Thymus (tissue), 11 donors: Measurements from ENCODE around the gene PGS1. TPM values are rescaled to one million over a fixed set of nuclear protein-coding genes. Genes with fewer than 3 reads are reported as not detected.

Experiments
- DNase-seq, 9 donors: peaks; one replicate each; pipeline ENCODE4 v3.0.0-alpha.2; 2013; ENCODE audit warnings: low spot score in 9 of 9, low read depth in 6 of 9, missing footprints in 1 of 9
- H3K27ac ChIP-seq, 2 donors: one replicate each; pipeline ENCODE4 v1.5.1; 2013; ENCODE audit warnings: control low read depth in 1 of 2, low read depth in 1 of 2, low read length in 1 of 2, mild to moderate bottlenecking in 1 of 2, moderate library complexity in 1 of 2
- H3K27me3 ChIP-seq, 2 donors: one replicate each; pipeline ENCODE4 v1.5.1; 2013; ENCODE audit warnings: low read length in 1 of 2; ENCODE audit not compliant: control insufficient read depth in 2 of 2, insufficient read depth in 1 of 2
- H3K36me3 ChIP-seq, 2 donors: one replicate each; pipeline ENCODE4 v1.5.1; 2013; ENCODE audit warnings: low read length in 1 of 2, mild to moderate bottlenecking in 1 of 2, moderate library complexity in 1 of 2; ENCODE audit not compliant: control insufficient read depth in 2 of 2, insufficient read depth in 2 of 2
- H3K4me1 ChIP-seq, 2 donors: one replicate each; pipeline ENCODE4 v1.5.1; 2013; ENCODE audit warnings: low read length in 2 of 2; ENCODE audit not compliant: control insufficient read depth in 2 of 2, insufficient read depth in 2 of 2
- H3K4me3 ChIP-seq, 2 donors: one replicate each; pipeline ENCODE4 v1.5.1; 2013; ENCODE audit warnings: low read length in 2 of 2, control low read depth in 1 of 2, mild to moderate bottlenecking in 1 of 2
- H3K9me3 ChIP-seq, 2 donors: one replicate each; pipeline ENCODE4 v1.5.1; 2013; ENCODE audit warnings: low read length in 1 of 2, mild to moderate bottlenecking in 1 of 2; ENCODE audit not compliant: control insufficient read depth in 2 of 2, insufficient read depth in 1 of 2
- WGBS: extraction: QIAGEN DNeasy Blood & Tissue Kit; methylation state at CpG from one replicate; pipeline ENCODE4 v1.1.7; 2013; 5-methylcytosine and 5-hydroxymethylcytosine counted together
- polyA plus RNA-seq: library from polyadenylated mRNA; stranded (reverse); fragments of 200-250 nt; gene quantifications from one replicate; pipeline ENCODE4 v1.2.3, GENCODE V29; 2013
- total RNA-seq: library from RNA; stranded (reverse); fragments of 120-200 nt; gene quantifications from one replicate; pipeline ENCODE4 v1.2.4, GENCODE V29; 2013
- donor health status: healthy.

PGS1 gene
- total and polyA plus RNA-seq, 2 donors = 32.1 to 34.6 TPM

GRCh38 chr17:78367193-78367592 is 11.3 kb upstream of the PGS1 start:
- H3K4me3 ChIP-seq = no peak overlapping the region
- no peaks in the 10 kb centered on the region for H3K9me3 ChIP-seq
- 93% methylated on average over 5 of the region's 5 CpGs for WGBS
- H3K4me1 ChIP-seq = peaks cover 0 to 18% of the 10 kb centered on the region in 2 donors
- no peak for DNase-seq
- peaks cover 23 to 60% of the 10 kb centered on the region in 2 donors for H3K27me3 ChIP-seq
- H3K27ac ChIP-seq = no peak overlapping the region
- no peaks in the 10 kb centered on the region for H3K36me3 ChIP-seq

- DNase-seq = no peak
- H3K9me3 ChIP-seq = no peaks in the 10 kb centered on the region
- no peaks in the 10 kb centered on the region for H3K36me3 ChIP-seq
- 93% methylated on average over 6 of the region's 6 CpGs for WGBS
- H3K27ac ChIP-seq = no peak overlapping the region
- no peak overlapping the region for H3K4me3 ChIP-seq
- peaks cover 0 to 15% of the 10 kb centered on the region in 2 donors for H3K4me1 ChIP-seq
- H3K27me3 ChIP-seq = peaks cover 23 to 50% of the 10 kb centered on the region in 2 donors
Observed at GRCh38 chr17:78368348-78368747, 10.1 kb upstream of the PGS1 start.

GRCh38 chr17:78368854-78369495 is 9.5 kb upstream of the PGS1 start:
- Histone ChIP-seq H3K4me3 (no peak overlapping the region), H3K27ac (no peak overlapping the region), H3K27me3 (peaks cover 18 to 43% of the 10 kb centered on the region in 2 donors), H3K9me3 (no peaks in the 10 kb centered on the region), H3K4me1 (peaks cover 0 to 15% of the 10 kb centered on the region in 2 donors), H3K36me3 (no peaks in the 10 kb centered on the region)
- WGBS = 99% methylated on average over 8 of the region's 8 CpGs
- DNase-seq = no peak

- WGBS = 79% methylated on average over 13 of the region's 13 CpGs
- no peak for DNase-seq
- H3K27ac ChIP-seq = no peak overlapping the region
- H3K36me3 ChIP-seq = no peaks in the 10 kb centered on the region
- no peak overlapping the region for H3K4me3 ChIP-seq
- no peaks in the 10 kb centered on the region for H3K9me3 ChIP-seq
- peaks cover 0 to 14% of the 10 kb centered on the region in 2 donors for H3K4me1 ChIP-seq
- peaks cover 9 to 39% of the 10 kb centered on the region in 2 donors for H3K27me3 ChIP-seq
Observed at GRCh38 chr17:78369791-78370381, 8.6 kb upstream of the PGS1 start.

- no peak overlapping the region for H3K4me3 ChIP-seq
- no peaks in the 10 kb centered on the region for H3K9me3 ChIP-seq
- H3K36me3 ChIP-seq = no peaks in the 10 kb centered on the region
- peaks cover 0 to 9% of the 10 kb centered on the region in 2 donors for H3K4me1 ChIP-seq
- no peak overlapping the region for H3K27ac ChIP-seq
- 87% methylated on average over 7 of the region's 7 CpGs for WGBS
- peaks cover 0 to 35% of the 10 kb centered on the region in 2 donors for H3K27me3 ChIP-seq
- DNase-seq = no peak
Observed at GRCh38 chr17:78371056-78371455, 7.4 kb upstream of the PGS1 start.

- Histone ChIP-seq H3K27ac (peak overlapping the region in 1 of 2 donors; percentile 31), H3K9me3 (no peaks in the 10 kb centered on the region), H3K4me1 (peaks cover 0 to 7% of the 10 kb centered on the region in 2 donors), H3K4me3 (no peak overlapping the region), H3K27me3 (peaks cover 0 to 20% of the 10 kb centered on the region in 2 donors), H3K36me3 (no peaks in the 10 kb centered on the region)
- 95% methylated on average over 5 of the region's 5 CpGs for WGBS
- DNase-seq = no peak
Observed at GRCh38 chr17:78372841-78373240, 5.6 kb upstream of the PGS1 start.

GRCh38 chr17:78374189-78374588 is 4.3 kb upstream of the PGS1 start:
- DNase-seq = no peak
- Histone ChIP-seq H3K27me3 (peaks cover 0 to 16% of the 10 kb centered on the region in 2 donors), H3K4me3 (no peak overlapping the region), H3K36me3 (no peaks in the 10 kb centered on the region), H3K9me3 (no peaks in the 10 kb centered on the region), H3K27ac (no peak overlapping the region), H3K4me1 (peaks cover 4 to 15% of the 10 kb centered on the region in 2 donors)
- WGBS = 96% methylated on average over 6 of the region's 6 CpGs

- WGBS = 91% methylated on average over 14 of the region's 14 CpGs
- DNase-seq = no peak
- no peak overlapping the region for H3K4me3 ChIP-seq
- H3K27ac ChIP-seq = peak overlapping the region; percentile 10 to 57
- H3K4me1 ChIP-seq = peaks cover 8 to 20% of the 10 kb centered on the region in 2 donors
- H3K27me3 ChIP-seq = peaks cover 0 to 14% of the 10 kb centered on the region in 2 donors
- H3K9me3 ChIP-seq = no peaks in the 10 kb centered on the region
- H3K36me3 ChIP-seq = no peaks in the 10 kb centered on the region
Observed at GRCh38 chr17:78374631-78375274, 3.7 kb upstream of the PGS1 start.
